Fibroblast of upper back skin (primary cell): ENCODE measurements around the gene LDLRAP1.

Experiments
- DNase-seq: peaks from one replicate; pipeline ENCODE4 v3.0.0-alpha.2; 2013

Gene LDLRAP1

DNA sequence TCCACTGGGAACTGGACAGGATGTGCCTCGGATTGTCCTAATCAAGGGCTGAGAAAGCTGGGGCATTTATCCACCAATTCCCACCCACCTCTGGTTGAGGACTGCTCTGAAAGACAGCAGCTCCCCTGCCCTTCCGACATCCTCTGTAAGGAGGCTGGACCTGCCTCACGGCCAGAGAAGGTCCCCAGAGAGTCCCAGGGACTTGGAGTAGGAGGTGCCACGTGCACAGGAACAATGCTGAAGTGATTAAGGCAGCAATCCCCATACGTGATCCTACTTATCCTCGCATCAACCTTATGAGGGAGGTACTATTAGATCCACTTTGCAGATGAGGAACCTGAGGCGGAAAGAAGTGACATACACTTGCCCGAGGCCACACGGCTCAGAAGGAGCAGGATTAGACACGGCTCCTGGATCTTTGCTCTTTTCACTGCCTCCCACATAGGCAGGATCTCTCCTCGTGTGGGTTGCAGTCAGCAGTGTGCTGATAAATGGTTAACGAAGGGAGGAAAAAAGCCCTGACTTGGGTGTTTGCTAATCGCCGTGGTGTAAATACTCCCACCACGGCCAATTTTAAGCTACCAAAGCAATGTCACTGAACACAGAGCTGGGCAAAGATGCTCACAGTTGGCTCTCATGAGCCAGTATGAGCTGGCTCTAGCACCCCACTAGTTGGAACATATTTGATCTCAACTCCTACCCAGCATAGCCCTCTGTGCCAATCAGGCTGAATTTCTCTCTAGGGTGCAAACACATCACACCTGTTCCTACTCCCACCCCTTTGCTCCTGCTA lies 18.6 kb upstream of the LDLRAP1 start:
- DNase-seq, result no peak

DNA sequence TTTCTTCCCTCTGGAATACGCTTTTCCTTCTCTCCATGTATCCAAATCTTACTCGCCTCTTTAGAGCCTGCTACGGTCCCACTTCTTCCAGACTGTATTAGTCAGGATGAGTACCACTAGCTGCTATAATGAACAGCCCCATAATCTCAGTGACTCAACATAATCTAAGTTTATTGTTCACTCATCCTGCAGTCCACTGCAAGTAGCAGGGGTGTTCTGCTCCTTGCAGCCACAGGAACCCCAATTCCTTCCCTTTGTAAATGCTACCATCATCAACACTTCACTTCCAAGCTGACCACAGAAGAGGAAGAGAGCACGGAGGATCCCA lies 18.1 kb upstream of the LDLRAP1 start:
- no peak for DNase-seq

GRCh38 chr1:25526753-25527152 lies 16.7 kb upstream of the LDLRAP1 start:
- DNase-seq, result no peak

DNA sequence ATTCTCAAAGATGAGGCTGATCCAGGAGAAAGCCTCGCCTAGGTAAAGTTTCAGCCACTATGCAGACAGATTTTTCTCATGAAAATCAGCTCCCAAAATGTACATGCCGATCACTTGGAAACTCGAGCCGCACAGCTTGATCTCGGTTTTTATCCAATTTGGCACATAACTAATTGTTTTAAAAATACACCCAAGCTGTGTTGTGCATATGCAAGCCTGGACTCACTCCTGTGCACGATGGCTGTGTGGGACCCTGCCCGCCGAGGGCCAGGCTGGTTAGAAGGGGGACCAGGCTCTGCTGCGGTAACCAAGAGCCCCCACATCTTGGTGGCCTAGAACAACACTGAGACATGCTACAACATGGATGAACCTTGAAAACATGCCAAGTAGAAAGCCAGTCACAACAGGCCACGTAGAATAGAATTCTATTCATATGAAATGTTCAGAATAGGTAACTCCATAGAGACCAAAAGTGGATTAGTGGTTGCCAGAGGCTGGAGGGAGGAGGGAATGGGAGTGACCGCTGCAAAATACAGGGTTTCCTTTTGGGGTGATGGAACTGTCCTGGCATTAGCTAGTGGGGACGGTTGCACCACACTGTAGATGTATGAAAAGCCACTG lies 16.1 kb upstream of the LDLRAP1 start:
- DNase-seq, result no peak

DNA sequence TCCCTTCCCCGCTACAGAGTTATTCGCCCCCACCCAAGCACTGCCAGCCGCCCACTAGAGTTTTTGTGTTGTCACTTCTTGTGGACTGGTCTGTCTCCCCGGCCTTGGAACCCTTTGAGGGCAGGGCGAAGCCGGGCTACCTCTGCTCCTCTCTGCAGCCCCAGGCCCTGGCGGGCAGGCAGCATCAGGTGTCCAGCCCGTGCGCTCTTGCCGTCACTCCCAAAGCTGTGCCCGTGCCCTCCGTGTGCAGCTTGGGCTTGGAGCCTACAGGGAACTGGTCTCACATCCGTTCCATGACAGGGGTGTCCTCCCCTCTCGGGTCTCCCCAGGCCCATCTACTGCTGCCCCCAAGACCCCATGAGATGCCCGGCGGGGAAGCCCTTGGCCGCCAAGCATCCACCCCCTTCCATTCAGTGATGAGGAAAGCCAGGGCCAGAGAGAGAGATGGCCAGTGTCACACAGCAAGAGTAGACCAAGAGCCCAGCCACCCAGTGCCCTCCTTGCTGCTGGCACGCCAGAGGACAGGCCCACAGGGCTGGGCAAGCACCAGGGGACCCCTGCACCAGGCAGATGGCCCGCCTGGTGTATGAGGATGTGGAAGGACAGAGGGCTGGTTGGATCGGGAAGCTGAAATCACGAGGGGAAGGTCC lies 15.3 kb upstream of the LDLRAP1 start:
- DNase-seq, result no peak

GRCh38 chr1:25528881-25529517 lies 14.4 kb upstream of the LDLRAP1 start:
- DNase-seq, result no peak

DNA sequence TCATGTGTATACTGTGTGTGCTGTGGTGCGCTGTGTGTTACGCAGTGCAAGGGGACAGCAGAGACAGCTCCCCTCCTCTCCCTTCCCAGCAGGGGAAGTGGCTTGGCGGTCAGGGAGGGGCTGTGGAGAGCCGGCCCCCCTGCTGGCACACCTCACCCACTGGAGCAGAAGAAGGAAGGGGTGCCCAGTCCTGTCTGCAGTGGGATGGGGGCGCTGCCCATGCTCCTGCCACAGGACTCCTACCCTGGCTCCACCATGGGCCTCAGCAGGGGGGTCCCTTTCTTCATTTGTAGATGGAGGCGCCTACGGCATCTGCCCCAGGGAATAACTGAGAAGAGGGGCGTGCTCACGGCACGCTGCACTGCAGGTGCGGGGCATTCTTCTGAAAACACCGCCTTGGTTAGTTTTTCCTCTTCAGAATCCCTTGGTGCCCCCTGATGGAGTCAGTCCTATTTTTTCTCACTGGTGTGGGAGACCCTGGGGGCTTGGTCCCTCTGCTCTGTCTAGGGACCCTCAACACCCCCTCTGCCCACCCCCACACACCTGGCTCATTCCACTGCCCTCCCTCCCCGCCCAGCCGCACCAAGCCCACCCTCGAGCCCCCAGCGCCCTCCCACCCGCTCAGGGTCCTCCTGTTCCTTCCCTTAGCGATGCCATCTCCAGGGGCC lies 13.8 kb upstream of the LDLRAP1 start:
- DNase-seq, result no peak

DNA sequence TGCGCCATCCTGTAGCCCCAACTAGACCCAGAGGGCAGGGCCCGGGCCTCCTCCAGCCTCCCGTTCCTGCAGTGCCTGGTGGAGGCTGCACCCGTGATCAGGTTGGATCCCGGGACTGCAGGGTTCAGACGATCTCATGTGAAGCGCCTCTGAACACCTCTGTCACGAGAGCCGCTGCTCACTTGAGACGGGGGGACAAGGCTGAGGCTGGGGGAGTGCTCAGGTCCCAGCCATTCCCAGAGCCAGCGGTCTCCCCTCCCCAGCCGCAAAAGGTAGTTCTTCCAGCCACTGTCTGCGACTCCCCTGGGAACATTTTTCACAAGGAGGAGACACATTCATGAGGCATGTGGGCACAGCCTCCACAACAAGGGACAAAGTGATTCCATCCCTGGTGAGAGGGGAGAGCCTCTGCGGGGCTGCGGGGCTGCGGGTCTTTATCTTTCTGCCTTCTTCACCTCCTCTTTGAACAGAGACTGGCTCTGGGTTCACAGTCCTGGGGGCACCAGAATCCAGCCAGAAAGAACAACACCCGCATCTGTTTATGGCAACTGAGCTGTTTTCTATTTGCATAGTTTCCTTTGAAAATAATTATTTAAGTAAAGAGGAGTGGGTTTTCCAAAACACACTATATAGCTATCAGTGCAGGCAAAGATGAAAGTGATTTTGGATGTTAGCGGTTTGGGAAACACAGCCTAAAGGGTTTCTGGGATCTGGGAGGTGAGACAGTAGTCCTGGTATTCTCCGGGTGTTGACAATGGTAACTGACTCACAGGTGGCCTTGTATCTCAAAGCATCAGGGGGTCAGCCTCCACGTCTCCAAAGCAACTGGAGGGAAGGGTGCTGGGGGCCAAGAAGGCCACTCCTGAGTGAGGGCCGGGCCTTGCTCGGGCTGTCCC lies 13.0 kb upstream of the LDLRAP1 start:
- DNase-seq, result no peak

- DNase-seq, result no peak
Observed at GRCh38 chr1:25531082-25531461, 12.3 kb upstream of the LDLRAP1 start.

DNA sequence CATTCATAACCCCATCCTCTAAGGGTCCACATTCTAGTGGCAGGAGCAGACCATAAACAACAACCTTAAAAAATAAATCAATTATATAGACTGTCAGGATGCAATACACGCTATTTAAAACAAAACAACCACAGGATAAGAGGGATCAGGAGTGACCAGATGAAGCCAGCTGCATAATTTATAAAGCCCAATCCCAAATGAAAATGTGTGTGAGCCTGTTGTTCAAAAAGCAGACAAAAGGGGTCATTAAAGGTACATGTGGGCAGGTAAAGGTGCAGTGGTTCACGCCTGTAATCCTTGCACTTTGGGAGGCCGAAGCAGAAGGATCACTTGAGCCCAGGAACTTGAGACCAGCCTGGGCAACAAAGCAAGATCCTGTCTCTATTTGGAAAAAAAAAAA lies 10.4 kb upstream of the LDLRAP1 start:
- no peak for DNase-seq

DNA sequence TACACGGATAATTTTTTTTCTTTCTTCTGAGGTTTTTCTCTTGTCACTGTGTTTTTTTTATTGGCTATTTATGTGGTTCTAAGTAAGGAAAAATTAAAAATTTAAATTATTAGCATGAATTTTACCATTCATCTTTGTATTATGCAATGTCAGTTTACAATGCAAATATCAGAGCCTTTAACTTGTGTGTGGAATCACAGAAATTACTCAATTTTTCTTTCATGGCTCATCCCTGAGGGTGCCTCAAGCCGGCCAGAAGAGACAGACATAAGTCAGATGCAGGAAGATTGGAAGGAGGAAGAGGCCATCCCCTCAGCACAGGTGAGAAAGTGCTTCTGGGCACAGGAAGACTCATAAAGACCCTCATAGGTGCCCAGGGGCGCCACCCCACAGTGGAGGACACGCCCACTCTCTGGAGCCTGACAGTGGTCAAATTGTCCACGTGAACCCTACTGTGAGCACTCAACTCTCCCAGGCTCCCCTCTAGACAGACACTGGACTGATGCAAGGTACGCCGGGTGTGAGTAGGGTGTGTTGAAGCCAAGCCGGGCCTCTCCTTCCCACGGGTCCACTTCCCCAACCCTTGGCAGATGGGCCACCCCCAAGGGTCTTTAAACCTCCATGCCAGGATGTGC lies 9.5 kb upstream of the LDLRAP1 start:
- no peak for DNase-seq

DNA sequence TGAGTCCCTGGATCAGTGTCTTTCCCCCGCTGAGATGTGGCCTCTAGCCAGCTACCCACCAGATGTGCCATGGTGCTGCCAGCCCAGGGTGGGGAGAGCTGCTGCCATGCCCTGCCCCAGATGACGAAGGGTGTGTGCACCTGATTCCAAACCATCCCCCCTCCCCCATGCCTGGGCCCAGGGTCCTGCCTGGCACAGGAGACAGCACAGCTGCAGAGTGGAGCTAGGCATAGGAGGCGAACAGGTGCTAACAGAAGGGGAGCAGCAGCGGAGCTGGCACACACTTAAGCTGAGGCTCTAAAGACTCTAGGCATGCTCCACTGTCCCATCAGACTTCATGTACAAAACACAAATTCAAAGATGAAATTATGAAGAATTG lies 9.0 kb upstream of the LDLRAP1 start:
- DNase-seq, result no peak

DNA sequence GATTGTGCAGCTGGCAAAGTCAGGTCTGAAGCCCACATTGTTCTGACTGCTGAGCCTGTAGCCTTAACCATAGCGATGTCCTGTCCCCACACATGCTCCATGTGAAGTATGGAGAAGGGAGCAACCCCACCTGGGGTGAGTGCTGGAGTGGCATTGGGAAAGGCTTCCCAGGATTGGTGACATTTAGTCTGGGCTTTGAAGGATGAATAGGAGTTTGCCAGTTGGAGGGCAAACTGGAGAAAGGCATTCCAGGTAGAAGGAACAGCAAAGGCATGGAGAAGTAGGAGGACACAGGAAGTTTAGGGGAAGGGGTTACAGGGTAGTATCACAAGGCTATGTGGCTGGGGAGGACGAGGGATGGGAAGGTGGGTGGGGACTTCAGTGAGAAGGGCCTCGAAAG lies 7.3 kb upstream of the LDLRAP1 start:
- DNase-seq, result no peak

- no peak for DNase-seq
Observed at GRCh38 chr1:25537153-25537831, 6.1 kb upstream of the LDLRAP1 start.

DNA sequence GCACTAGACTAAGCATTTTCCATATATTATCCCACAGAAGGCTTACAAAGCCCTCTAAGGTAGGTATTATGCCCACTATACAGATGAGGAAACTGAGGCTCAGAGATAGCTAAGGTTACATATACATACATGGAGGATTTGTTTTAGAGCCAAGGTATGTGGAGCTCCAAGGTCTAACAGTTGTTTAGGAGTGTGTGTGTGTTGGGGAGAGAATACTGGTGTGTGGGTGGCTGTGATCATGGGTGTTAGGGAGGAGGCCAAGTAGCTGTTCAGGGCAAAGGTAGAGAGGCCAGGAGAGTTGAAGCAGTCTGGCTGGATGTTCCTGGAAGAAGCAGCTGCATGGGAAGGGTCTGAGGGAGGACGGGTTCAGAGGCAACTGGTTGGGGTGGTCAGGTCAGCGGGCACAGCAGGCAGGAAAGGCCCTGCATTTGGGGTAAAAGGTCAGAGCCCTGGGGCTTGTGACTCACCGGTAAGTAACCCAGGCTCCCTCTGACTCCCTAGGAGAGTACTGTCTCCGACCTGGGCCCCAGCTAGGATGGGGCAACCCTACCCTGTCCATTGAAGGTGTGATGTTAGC lies 5.1 kb upstream of the LDLRAP1 start:
- no peak for DNase-seq

- DNase-seq, result no peak
Observed at GRCh38 chr1:25540750-25541342, 2.6 kb upstream of the LDLRAP1 start.

GRCh38 chr1:25541425-25541824 lies 2.0 kb upstream of the LDLRAP1 start:
- DNase-seq, result no peak

DNA sequence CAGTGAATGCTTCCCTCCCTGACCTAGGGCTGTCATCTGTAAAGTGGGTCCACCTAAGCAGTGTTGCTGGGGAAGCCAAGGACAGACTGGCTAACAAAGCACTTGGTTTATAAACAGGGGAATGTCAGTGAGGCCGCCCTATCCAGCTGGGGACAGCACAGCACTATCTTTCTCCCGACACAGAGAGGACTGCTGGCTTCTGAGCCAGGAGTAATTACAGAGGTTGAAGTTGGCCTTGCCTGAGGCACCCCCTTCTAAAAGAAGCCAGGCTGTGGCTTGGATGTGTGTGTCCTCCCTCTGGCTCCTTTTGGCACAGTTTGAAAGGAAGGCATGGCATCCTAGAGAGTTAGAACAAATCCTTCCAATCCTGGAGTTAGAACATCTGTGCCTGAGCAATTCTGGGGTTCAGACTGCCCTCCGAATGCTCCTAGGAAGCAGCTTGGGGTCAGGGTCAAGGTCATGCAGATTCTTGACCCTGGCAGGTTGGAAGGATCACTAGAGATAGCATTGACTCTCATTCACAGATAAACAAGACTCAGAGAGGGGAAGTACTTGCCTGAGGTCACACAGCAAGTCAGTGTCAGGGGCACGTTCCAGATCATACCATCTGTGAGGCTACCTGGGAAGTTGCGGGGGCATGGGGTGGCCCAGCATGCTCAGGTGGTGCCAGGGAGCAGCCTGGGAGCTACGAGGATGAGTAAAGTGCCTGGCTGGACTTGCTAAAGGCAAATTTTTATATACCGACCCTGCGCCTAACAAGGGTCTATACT lies 1.3 kb upstream of the LDLRAP1 start:
- DNase-seq, result no peak

GRCh38 chr1:25543005-25543424 lies 391 bp upstream of the LDLRAP1 start:
- DNase-seq, result no peak
